Upper lobe of left lung (tissue), 4 donors: Measurements from ENCODE around the gene GAREM2.

Source experiments
- POLR2A ChIP-seq, 4 donors: fragments of 450-650 bp; IDR thresholded peaks; one replicate each; pipeline ENCODE4 v1.5.1; 2016 to 2017; ENCODE audit warnings: antibody characterized with exemption in 4 of 4, mild to moderate bottlenecking in 2 of 4
- POLR2AphosphoS5 ChIP-seq, 2 donors: sonication (generic); formaldehyde crosslinking; IDR thresholded peaks; one replicate each; pipeline ENCODE4 v1.5.1; 2017; ENCODE audit warnings: antibody characterized with exemption in 2 of 2
- TF ChIP-seq, protein P1 (sequence below), 6 experiments: fragments of 450-650 bp in 4 of 6; fragments of 200-600 bp in 2 of 6; sonication (generic) in 2 of 6; IDR thresholded peaks; one replicate each; pipeline ENCODE4 v1.5.1; 2016 to 2019; ENCODE audit warnings: antibody characterized with exemption in 6 of 6

- TF ChIP-seq, protein P1, sequence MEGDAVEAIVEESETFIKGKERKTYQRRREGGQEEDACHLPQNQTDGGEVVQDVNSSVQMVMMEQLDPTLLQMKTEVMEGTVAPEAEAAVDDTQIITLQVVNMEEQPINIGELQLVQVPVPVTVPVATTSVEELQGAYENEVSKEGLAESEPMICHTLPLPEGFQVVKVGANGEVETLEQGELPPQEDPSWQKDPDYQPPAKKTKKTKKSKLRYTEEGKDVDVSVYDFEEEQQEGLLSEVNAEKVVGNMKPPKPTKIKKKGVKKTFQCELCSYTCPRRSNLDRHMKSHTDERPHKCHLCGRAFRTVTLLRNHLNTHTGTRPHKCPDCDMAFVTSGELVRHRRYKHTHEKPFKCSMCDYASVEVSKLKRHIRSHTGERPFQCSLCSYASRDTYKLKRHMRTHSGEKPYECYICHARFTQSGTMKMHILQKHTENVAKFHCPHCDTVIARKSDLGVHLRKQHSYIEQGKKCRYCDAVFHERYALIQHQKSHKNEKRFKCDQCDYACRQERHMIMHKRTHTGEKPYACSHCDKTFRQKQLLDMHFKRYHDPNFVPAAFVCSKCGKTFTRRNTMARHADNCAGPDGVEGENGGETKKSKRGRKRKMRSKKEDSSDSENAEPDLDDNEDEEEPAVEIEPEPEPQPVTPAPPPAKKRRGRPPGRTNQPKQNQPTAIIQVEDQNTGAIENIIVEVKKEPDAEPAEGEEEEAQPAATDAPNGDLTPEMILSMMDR (IDR thresholded peaks at IDR 0.05): no peak
- no peak for TF ChIP-seq POLR2AphosphoS5 (IDR thresholded peaks at IDR 0.05)
- no peak for TF ChIP-seq POLR2A (IDR thresholded peaks at IDR 0.05)
These were observed 8.2 kb upstream of the GAREM2 start for GRCh38 chr2:26164641-26165211.
